CD4-positive, alpha-beta T cell treated with Interleukin-17A for 1 hour (primary cell): ENCODE results near the gene FUT8.

ENCODE experiments used
- DNase-seq: peaks from one replicate; pipeline ENCODE4 v3.0.0-alpha.2; 2020

The FUT8 gene

DNA sequence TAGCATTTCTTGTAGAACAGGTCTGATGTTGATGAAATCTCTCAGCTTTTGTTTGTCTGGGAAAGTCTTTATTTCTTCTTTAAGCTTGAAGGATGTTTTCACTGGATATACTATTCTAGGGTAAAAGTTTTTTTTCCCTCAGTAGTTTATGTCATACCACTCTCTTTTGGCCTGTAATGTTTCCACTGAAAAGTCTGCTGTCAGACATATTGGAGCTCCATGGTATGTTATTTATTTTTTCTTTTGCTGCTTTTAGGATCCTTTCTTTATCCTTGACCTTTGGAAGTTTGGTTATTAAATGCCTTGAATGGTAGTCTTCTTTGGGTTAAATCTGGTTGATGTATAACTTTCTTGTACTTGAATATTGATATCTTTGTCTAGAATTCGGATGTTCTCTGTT is 306.1 kb downstream of the FUT8 start:
- no peak for DNase-seq

GRCh38 chr14:65720171-65720570 is 307.6 kb downstream of the FUT8 start:
- no peak for DNase-seq

GRCh38 chr14:65720743-65721142 is 308.2 kb downstream of the FUT8 start:
- no peak for DNase-seq

DNA sequence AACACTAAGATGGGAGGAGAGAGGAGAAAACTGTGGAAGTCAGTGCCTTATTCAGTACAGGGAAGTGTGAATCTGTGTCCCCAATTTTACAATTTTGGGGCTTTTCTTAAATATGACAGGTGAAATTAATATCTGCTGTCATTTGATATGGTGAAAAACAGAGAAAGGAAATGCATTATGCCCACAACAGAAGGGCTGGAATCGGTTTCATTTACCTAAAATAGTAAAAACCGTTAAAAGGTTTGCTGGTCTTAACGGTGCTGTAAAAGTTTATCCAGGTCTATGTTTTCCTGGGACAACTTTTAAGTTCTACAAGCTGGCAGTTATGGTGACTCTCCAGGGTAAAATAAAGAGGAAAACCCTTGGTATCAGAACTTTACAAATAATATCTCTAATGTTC is 310.8 kb downstream of the FUT8 start:
- no peak for DNase-seq

- DNase-seq = no peak
These were observed 316.1 kb downstream of the FUT8 start for GRCh38 chr14:65728604-65729003.

- DNase-seq = no peak
These were observed 317.0 kb downstream of the FUT8 start for GRCh38 chr14:65729566-65729965.

DNA sequence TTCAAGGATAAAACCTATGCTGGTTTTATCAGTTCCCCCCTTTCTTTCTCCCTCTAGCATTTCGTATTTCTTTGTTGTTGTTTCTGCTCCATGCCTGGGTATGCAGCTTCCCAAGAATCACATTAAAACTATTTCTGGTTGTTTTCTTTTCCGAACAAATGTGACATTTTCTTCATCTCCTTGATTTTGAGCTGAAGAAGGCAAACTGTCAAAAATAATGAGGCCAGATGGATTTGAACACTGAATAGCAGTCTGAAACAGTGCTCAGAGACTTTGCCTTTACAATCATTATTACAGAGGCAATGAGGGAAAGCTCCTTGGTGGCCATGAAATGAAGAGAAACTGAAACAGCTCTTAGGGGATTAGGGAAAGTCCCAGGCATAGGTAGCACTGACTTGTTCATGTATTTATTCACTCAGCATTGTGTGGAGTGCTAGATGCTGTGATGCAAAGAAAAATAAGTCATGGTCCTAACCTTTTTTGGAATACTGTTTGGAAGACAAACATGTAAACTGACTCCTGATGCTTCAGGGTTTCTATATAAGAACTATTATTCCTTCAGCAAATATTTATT is 319.5 kb downstream of the FUT8 start:
- DNase-seq = peak; percentile 28

GRCh38 chr14:65738339-65738738 is 325.8 kb downstream of the FUT8 start:
- no peak for DNase-seq

DNA sequence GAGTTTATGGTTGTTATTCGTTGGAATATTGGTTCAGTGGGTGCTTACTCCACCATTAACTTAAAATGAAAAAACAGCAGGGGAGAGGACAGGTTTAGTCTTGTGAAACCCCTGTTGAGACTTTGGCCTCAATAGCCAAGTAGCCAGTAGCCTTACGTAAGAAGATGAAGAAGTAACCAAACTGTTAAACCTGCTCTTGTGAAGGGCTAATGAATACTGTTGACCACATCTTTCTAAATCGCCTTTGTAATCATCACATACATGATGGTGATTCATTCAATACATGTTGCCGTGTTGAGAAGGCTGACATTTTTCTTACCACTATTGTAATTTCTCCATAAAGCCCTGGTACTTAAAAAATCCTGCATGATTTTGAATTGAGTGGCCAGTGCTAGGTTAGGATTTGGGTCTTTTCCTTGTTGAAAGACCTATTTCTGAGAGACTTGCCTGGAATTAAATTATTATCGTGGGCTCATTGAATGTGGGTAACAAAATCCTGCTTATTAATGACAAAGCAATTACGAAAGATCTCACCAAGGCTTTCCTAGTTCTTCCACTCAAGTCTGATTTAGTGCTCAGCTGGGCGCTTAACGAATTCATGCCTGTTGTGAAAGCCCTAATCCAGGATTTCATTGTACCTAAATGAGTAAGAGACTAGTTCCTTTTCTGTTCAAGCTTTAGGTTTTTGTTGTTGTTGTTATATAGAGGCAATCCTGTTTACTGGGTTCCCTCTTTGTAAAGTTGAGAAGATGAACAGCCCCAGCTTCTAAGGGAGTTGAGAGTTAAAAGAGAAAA is 333.1 kb downstream of the FUT8 start:
- no peak for DNase-seq

DNA sequence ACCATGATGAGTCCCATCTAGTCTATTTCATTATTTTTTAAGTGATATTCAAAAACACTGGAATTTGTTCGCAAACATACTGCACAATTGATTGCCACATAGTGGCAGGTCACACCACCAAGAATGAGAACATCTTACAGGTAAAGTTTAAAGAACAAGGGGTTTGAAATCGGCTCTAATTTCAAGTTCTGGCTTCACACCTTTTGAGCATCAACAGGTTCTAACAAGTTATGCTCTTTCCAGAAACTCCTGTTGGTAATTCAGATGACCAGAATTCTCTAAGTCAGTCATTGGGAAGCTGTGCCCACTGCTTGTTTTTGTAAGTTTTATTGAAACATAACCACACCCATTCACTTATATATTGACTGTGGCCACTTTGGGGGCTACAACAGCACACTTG is 336.3 kb downstream of the FUT8 start:
- DNase-seq = no peak

DNA sequence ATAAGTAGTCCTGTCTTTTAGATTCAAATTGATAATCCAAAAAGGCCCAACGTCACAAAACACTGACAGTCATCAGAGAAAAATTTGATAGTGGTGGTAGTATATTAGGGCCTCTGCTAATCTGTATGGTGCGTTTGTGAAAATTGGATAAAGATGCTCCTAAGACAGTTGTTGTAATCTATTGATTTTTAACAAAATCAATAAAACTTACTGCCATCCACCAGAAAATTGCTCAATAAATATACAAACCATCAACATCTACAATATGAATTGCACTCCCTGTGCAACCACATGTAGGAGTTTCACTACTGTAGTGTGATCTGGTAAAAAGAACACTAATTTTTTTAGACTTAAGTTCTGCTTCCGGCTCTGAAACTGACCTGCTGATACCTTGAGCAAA is 336.8 kb downstream of the FUT8 start:
- no peak for DNase-seq

- no peak for DNase-seq
These were observed 338.4 kb downstream of the FUT8 start for GRCh38 chr14:65750906-65751305.

- no peak for DNase-seq
These were observed 339.0 kb downstream of the FUT8 start for GRCh38 chr14:65751510-65751909.

DNA sequence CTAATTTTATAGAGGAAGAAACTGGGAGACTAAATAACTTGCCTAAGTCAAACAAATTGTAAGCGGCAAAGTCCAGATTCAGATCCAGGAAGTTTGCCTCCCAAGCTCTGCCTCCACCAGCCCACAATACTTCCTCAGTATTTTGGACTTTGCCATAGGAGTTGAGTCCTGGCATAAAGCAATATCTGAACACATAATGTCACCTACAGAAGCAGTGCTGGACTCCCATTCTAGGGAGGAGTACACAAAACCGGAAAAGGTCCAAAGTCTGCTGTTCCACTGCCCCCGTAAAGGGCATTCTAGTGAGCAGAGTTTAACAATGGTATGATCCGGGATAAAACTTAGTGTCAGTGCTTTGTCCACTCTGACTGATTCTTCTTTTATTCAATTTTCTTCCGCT is 340.5 kb downstream of the FUT8 start:
- DNase-seq = no peak

- DNase-seq = no peak
These were observed 342.8 kb downstream of the FUT8 start for GRCh38 chr14:65755331-65755730.

- DNase-seq = no peak
These were observed 344.4 kb downstream of the FUT8 start for GRCh38 chr14:65756880-65757279.

- DNase-seq = no peak
These were observed 356.6 kb downstream of the FUT8 start for GRCh38 chr14:65769151-65769550.

DNA sequence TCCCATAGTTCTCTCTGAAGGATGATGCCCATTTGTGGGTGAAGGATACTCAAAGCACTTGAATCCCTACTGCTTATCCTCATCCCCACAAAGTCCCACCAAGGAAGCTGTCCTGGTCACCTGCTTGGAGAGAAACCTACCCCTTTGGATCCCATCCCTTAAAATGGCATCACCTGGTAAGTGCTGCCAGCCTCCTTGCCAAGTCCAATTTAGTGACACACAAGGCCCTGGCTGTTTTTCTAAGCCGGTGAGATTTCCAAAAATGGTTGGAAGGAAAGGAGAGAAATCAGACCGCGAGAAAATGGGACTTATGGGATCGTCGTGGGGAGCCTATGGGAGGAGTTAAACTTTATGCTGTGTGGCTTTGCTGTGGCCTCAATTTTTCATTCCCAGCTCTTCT is 358.2 kb downstream of the FUT8 start:
- DNase-seq = no peak

GRCh38 chr14:65771271-65771670 is 358.7 kb downstream of the FUT8 start:
- DNase-seq = no peak

DNA sequence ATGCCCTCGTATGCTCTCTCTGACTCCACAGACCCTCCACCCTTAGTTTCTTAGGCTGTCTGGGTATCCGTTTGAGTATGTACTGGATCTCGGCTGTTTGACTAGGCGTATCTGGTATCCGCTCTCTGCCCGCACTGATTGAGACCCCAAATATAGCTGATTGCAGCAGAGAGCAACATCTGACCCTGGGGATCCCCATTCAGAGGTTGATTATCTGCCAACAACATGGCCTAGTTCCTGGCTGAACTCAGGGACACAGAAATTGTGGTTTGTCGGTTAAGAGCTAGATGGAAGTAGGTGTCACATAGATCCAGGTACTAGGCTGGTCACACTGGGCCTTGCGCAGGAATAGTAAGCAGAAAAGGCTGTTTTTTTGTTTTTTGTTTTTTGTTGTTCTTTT is 359.9 kb downstream of the FUT8 start:
- no peak for DNase-seq

DNA sequence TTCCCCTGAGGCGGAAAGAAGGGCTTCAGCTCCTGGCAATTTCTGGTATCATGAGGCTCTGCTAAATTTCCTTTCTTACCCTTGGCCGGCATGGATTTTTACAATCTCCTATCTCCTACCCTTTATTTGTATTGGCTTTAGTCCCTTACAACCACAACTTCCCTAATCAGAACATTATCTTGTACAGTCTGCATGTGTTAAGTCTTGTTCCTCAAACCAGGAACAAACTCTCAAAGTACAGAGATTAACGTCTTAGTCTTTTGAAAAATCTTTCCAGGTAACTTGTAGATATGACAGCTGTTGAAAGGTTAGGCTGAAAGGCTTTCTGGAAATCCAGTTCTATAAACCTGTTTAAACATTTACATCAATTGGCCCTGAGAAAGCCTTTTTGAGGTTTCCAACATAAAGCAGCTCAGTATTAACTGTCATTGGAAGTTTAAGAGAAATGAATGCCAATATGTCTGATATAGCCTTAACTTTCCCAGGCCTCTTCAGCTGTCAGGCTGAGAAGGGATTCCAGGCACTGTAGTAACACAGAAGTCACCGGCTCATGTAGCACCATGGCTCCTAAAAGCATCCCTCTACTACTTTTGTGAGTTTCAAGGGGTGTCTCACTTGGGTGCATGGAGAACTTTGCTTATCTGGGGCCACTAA is 360.5 kb downstream of the FUT8 start:
- no peak for DNase-seq

GRCh38 chr14:65774041-65774440 is 361.5 kb downstream of the FUT8 start:
- no peak for DNase-seq

DNA sequence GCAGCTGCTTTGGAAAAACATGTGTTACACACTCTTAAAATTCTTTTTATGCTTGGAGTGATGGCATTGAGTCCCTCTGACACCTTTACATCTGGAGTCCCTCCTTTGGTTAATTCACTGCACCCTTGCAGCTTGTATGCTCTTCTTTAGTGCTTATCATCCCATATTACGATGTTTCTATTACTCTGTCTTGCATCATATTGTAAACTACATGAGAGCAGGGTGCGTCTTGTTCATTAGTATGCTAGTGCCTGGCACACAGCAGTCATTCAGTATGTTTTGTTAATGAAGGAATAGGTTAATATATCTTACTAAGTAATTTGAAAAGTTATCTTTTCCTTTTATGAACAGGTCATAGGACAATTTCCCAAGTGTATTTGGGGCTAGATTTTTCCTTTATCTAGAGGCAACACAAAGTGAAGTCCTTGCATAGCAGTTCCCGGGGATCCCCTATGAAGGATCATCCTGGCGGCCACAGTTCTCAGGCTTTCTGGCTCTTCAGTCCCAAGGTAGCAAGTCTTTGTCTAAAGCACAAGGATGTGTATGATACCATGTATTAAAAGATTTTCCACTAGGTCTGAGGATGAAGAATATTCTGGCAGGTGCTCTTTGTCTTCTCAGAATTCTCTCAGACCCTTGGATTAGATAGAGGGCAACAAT is 363.8 kb downstream of the FUT8 start:
- no peak for DNase-seq

DNA sequence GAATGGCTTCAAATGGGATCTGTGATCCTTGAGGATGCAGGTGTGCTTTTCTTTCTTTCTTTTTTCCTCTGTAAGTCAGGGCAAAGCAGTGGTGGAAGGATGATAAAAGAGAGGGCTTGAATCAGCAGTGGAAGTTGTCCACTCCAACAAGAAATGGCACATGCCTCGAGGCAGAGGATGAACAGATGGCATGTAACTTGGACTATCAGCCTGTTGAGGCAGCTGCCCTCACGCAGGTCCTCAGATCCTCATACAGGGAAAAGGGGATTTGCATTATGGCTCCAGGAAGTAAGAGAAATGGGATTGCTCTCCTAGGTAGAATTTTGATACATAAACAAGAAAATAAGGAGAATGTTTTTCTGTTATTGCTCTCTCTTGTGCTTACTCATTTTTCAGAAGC is 368.0 kb downstream of the FUT8 start:
- DNase-seq = no peak
